Measurements from ENCODE around the gene TRIM58. TPM values are rescaled to one million over a fixed set of nuclear protein-coding genes. Genes with fewer than 3 reads are reported as not detected.

TRIM58 gene
- total RNA-seq, 2 donors from 2014 or later = 0.14 to 0.99 TPM

GRCh38 chr1:247855911-247856310 is 1.1 kb upstream of the TRIM58 start:
- ATAC-seq (ENCODE audit: insufficient number of reproducible peaks, low FRiP score, low read depth) (no peak), DNase-seq (ENCODE audit: low spot score) (no peak)
- no peak for TF ChIP-seq CTCF (IDR thresholded peaks at IDR 0.05)
- Histone ChIP-seq H3K4me1 (ENCODE audit: control insufficient read depth in 1 of 2, low read depth in 2 of 2) (no peaks in the 10 kb centered on the region), H3K27ac (no peak overlapping the region), H3K4me3 (no peak overlapping the region), H3K27me3 (replicated peaks; ENCODE audit: insufficient read depth) (no peaks in the 10 kb centered on the region), H3K9me3 (no peaks in the 10 kb centered on the region), H3K36me3 (no peaks in the 10 kb centered on the region)

GRCh38 chr1:247857985-247858619 is 1.1 kb downstream of the TRIM58 start:
- ATAC-seq (ENCODE audit: insufficient number of reproducible peaks, low FRiP score, low read depth) (no peak), DNase-seq (ENCODE audit: low spot score) (no peak)
- Histone ChIP-seq H3K9me3 (no peaks in the 10 kb centered on the region), H3K4me1 (ENCODE audit: control insufficient read depth in 1 of 2, low read depth in 2 of 2) (no peaks in the 10 kb centered on the region), H3K27ac (no peak overlapping the region), H3K4me3 (peak overlapping the region; percentile 58), H3K36me3 (no peaks in the 10 kb centered on the region), H3K27me3 (replicated peaks; ENCODE audit: insufficient read depth) (no peaks in the 10 kb centered on the region)
- TF ChIP-seq CTCF (IDR thresholded peaks at IDR 0.05) = no peak

- H3K27ac ChIP-seq = no peak overlapping the region
- no peaks in the 10 kb centered on the region for H3K9me3 ChIP-seq
- H3K36me3 ChIP-seq = no peaks in the 10 kb centered on the region
- DNase-seq (ENCODE audit: low spot score) (no peak), ATAC-seq (ENCODE audit: insufficient number of reproducible peaks, low FRiP score, low read depth) (no peak)
- H3K4me3 ChIP-seq = no peak overlapping the region
- H3K27me3 ChIP-seq (replicated peaks; ENCODE audit: insufficient read depth) = no peaks in the 10 kb centered on the region
- no peaks in the 10 kb centered on the region for H3K4me1 ChIP-seq (ENCODE audit: control insufficient read depth in 1 of 2, low read depth in 2 of 2)
- no peak for TF ChIP-seq CTCF (IDR thresholded peaks at IDR 0.05)
These were observed 5.8 kb downstream of the TRIM58 start for GRCh38 chr1:247862756-247863155.

GRCh38 chr1:247864644-247865043 is 7.7 kb downstream of the TRIM58 start:
- ATAC-seq (ENCODE audit: insufficient number of reproducible peaks, low FRiP score, low read depth) = no peak
- Histone ChIP-seq H3K9me3 (no peaks in the 10 kb centered on the region), H3K4me3 (no peak overlapping the region), H3K36me3 (no peaks in the 10 kb centered on the region), H3K4me1 (ENCODE audit: control insufficient read depth in 1 of 2, low read depth in 2 of 2) (no peaks in the 10 kb centered on the region), H3K27me3 (replicated peaks; ENCODE audit: insufficient read depth) (no peaks in the 10 kb centered on the region), H3K27ac (no peak overlapping the region)
- TF ChIP-seq CTCF (IDR thresholded peaks at IDR 0.05) = no peak
- no peak for DNase-seq (ENCODE audit: low spot score)

GRCh38 chr1:247865416-247865815 is 8.4 kb downstream of the TRIM58 start:
- Histone ChIP-seq H3K36me3 (no peaks in the 10 kb centered on the region), H3K27me3 (replicated peaks; ENCODE audit: insufficient read depth) (no peaks in the 10 kb centered on the region), H3K4me1 (ENCODE audit: control insufficient read depth in 1 of 2, low read depth in 2 of 2) (no peaks in the 10 kb centered on the region), H3K4me3 (no peak overlapping the region), H3K9me3 (no peaks in the 10 kb centered on the region), H3K27ac (no peak overlapping the region)
- no peak for DNase-seq (ENCODE audit: low spot score)
- no peak for ATAC-seq (ENCODE audit: insufficient number of reproducible peaks, low FRiP score, low read depth)
- no peak for TF ChIP-seq CTCF (IDR thresholded peaks at IDR 0.05)

All from thoracic aorta (tissue), 2 donors.